Neural progenitor cell (in vitro differentiated cells): Measurements from ENCODE around the gene ANK3. TPM values are rescaled to one million over a fixed set of nuclear protein-coding genes. Genes with fewer than 3 reads are reported as not detected.

ENCODE experiments used
- DNase-seq: peaks from one replicate; pipeline ENCODE4 v3.0.0-alpha.2; 2016; ENCODE audit warnings: low spot score
- H2AFZ ChIP-seq: fragments of 200-600 bp; sonication (generic); replicated peaks from 2 replicates; pipeline ENCODE4 v1.6.1; 2016; ENCODE audit warnings: antibody characterized with exemption
- H3F3A ChIP-seq: fragments of 200-600 bp; sonication (generic); 2 replicates; pipeline ENCODE4 v1.6.1; 2016; ENCODE audit warnings: antibody characterized with exemption, low read depth
- H3K27ac ChIP-seq: fragments of 200-600 bp; sonication (generic); 2 replicates; pipeline ENCODE4 v1.5.1; 2016; ENCODE audit warnings: mild to moderate bottlenecking
- H3K27me3 ChIP-seq: fragments of 200-600 bp; sonication (generic); 2 replicates; pipeline ENCODE4 v1.6.1; 2016; ENCODE audit warnings: mild to moderate bottlenecking, moderate library complexity
- H3K36me3 ChIP-seq: fragments of 200-600 bp; sonication (generic); 2 replicates; pipeline ENCODE4 v1.5.1; 2016
- H3K4me1 ChIP-seq: fragments of 200-600 bp; sonication (generic); 2 replicates; pipeline ENCODE4 v1.6.1; 2016; ENCODE audit warnings: mixed run types
- H3K4me2 ChIP-seq: fragments of 200-600 bp; sonication (generic); 2 replicates; pipeline ENCODE4 v1.6.1; 2016
- H3K4me3 ChIP-seq: fragments of 200-600 bp; sonication (generic); 2 replicates; pipeline ENCODE4 v1.5.1; 2016
- H3K79me2 ChIP-seq: fragments of 200-600 bp; sonication (generic); 2 replicates; pipeline ENCODE4 v1.6.1; 2016; ENCODE audit warnings: low read depth
- H3K9ac ChIP-seq: fragments of 200-600 bp; sonication (generic); 2 replicates; pipeline ENCODE4 v1.6.1; 2016
- H3K9me3 ChIP-seq: fragments of 200-600 bp; sonication (generic); 2 replicates; pipeline ENCODE4 v1.5.1; 2016; ENCODE audit warnings: low read depth
- H4K20me1 ChIP-seq: fragments of 200-600 bp; sonication (generic); 2 replicates; pipeline ENCODE4 v1.6.1; 2016; ENCODE audit warnings: low read depth
- H3K27ac Mint-ChIP-seq: 3 replicates; pipeline ENCODE4 v1.8.0; 2021; ENCODE audit warnings: mixed read lengths
- H3K27me3 Mint-ChIP-seq: 2 replicates; pipeline ENCODE4 v1.8.0; 2022; ENCODE audit warnings: low read depth, mild to moderate bottlenecking, inconsistent platforms, moderate library complexity, mixed read lengths; ENCODE audit not compliant: insufficient read depth
- H3K36me3 Mint-ChIP-seq: 3 replicates; pipeline ENCODE4 v1.8.0; 2021; ENCODE audit warnings: mixed read lengths
- H3K4me1 Mint-ChIP-seq: 3 replicates; pipeline ENCODE4 v1.8.0; 2021; ENCODE audit warnings: mixed read lengths
- H3K4me3 Mint-ChIP-seq: 3 replicates; pipeline ENCODE4 v1.8.0; 2021; ENCODE audit warnings: mild to moderate bottlenecking, moderate library complexity, mixed read lengths
- H3K9me3 Mint-ChIP-seq: 3 replicates; pipeline ENCODE4 v1.8.0; 2020; ENCODE audit warnings: mixed read lengths
- CTCF ChIP-seq: fragments of 200-600 bp; sonication (generic); IDR thresholded peaks from 2 replicates; pipeline ENCODE4 v1.5.1; 2017; ENCODE audit warnings: antibody characterized with exemption, mild to moderate bottlenecking
- EZH2 ChIP-seq: fragments of 200-600 bp; sonication (generic); IDR thresholded peaks from 2 replicates; pipeline ENCODE4 v1.6.1; 2017; ENCODE audit warnings: antibody characterized with exemption, mild to moderate bottlenecking, moderate library complexity
- EZH2phosphoT487 ChIP-seq: fragments of 200-600 bp; sonication (generic); IDR thresholded peaks from 2 replicates; pipeline ENCODE4 v1.6.1; 2017; ENCODE audit warnings: antibody characterized with exemption
- total RNA-seq: library from RNA; depleted of rRNA; stranded (reverse); fragments of >200 nt; gene quantifications from 2 replicates; pipeline ENCODE4 v1.2.3, GENCODE V29; 2015; ENCODE audit warnings: low replicate concordance

ANK3 gene
- total RNA-seq, 1 donor from 2014 or later = 54.1 TPM

GRCh38 chr10:60044971-60045370 lies 344.7 kb downstream of the ANK3 start:
- no peaks in the 10 kb centered on the region for H4K20me1 ChIP-seq
- H3K27ac Mint-ChIP-seq = no peak overlapping the region
- no peaks in the 10 kb centered on the region for H3K79me2 ChIP-seq
- no peak overlapping the region for H3K27ac ChIP-seq
- no peak overlapping the region for H3K4me3 ChIP-seq
- no peaks in the 10 kb centered on the region for H3F3A ChIP-seq
- peaks cover 2% of the 10 kb centered on the region for H3K36me3 Mint-ChIP-seq
- TF ChIP-seq CTCF (no peak), EZH2 (no peak)
- no peaks in the 10 kb centered on the region for H3K4me1 ChIP-seq
- H3K9me3 ChIP-seq = no peaks in the 10 kb centered on the region
- no peak overlapping the region for H3K4me2 ChIP-seq
- no peaks in the 10 kb centered on the region for H3K4me1 Mint-ChIP-seq
- H3K4me3 Mint-ChIP-seq = no peak overlapping the region
- no peaks in the 10 kb centered on the region for H3K9me3 Mint-ChIP-seq
- H2AFZ ChIP-seq = no peak overlapping the region
- DNase-seq = no peak
- no peaks in the 10 kb centered on the region for H3K27me3 ChIP-seq
- H3K27me3 Mint-ChIP-seq = no peaks in the 10 kb centered on the region
- no peak overlapping the region for H3K9ac ChIP-seq
- no peaks in the 10 kb centered on the region for H3K36me3 ChIP-seq

DNA sequence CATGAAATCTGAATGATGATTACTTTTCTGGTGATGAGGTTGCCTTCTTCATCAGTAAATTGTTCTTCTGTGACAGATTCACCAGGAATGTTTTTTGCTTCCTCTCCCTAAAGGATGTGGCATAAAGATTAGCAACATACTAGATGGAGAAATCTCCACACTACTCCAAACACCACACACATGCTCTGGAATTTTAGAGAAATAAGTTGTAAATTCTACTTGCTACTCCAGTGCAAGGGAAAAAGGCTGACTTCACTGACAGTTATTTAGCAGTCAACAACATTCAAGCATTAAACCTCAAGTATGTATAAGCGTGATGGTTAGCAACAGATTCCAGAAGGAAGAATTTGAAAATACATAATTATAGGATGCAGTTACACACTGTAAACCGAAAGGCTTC lies 345.4 kb downstream of the ANK3 start:
- Histone ChIP-seq H4K20me1 (no peaks in the 10 kb centered on the region), H3K4me3 (no peak overlapping the region), H3K36me3 (no peaks in the 10 kb centered on the region), H3K9ac (no peak overlapping the region), H3K9me3 (no peaks in the 10 kb centered on the region), H2AFZ (no peak overlapping the region), H3F3A (no peaks in the 10 kb centered on the region), H3K4me1 (no peaks in the 10 kb centered on the region), H3K79me2 (no peaks in the 10 kb centered on the region), H3K4me2 (no peak overlapping the region), H3K27me3 (no peaks in the 10 kb centered on the region), H3K27ac (no peak overlapping the region)
- Mint-ChIP-seq H3K36me3 (peaks cover 2% of the 10 kb centered on the region), H3K9me3 (no peaks in the 10 kb centered on the region), H3K4me3 (no peak overlapping the region), H3K27ac (no peak overlapping the region), H3K4me1 (no peaks in the 10 kb centered on the region), H3K27me3 (no peaks in the 10 kb centered on the region)
- TF ChIP-seq EZH2phosphoT487 = no peak
- TF ChIP-seq EZH2 = no peak
- TF ChIP-seq CTCF = no peak
- no peak for DNase-seq

DNA sequence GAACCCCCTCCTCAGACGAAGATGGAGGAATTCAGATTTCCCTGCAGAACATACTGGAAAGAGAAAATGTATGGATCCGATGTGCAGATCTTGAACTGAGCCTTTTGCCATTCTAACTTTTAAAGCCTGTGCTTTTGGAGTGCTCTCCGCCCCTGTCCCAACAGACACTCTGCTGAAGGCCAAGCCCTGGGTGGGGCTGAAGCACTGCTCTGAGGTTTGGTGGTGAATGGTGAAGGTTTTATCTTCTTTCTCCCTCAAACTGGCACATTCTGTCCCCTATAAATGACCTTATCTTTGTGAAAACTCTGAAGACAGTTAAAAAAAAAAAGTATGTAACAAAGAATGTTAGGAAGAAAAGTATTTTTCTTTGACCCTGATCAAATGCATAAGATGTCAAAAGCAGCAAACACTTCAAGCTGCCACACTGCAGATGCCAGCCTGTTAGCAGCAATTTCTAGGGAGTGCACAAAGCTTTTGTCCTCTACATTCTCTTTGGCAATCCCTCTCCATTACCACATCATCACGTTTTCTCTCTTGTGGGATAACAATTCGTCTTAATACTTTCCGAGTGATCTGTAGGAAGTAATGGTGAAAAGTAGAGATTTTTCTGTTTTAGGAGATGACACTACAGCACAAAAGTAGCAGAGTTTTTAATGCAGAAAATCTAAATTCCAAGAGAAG lies 346.0 kb downstream of the ANK3 start:
- Mint-ChIP-seq H3K27me3 (no peaks in the 10 kb centered on the region), H3K4me3 (no peak overlapping the region), H3K36me3 (peaks cover 2% of the 10 kb centered on the region), H3K27ac (no peak overlapping the region), H3K9me3 (no peaks in the 10 kb centered on the region), H3K4me1 (no peaks in the 10 kb centered on the region)
- TF ChIP-seq CTCF (no peak), EZH2 (no peak), EZH2phosphoT487 (no peak)
- no peak overlapping the region for H3K9ac ChIP-seq
- no peaks in the 10 kb centered on the region for H3F3A ChIP-seq
- H3K36me3 ChIP-seq = no peaks in the 10 kb centered on the region
- DNase-seq = no peak
- no peaks in the 10 kb centered on the region for H3K4me1 ChIP-seq
- H2AFZ ChIP-seq = no peak overlapping the region
- no peaks in the 10 kb centered on the region for H3K9me3 ChIP-seq
- no peaks in the 10 kb centered on the region for H4K20me1 ChIP-seq
- H3K27ac ChIP-seq = no peak overlapping the region
- H3K4me3 ChIP-seq = no peak overlapping the region
- H3K27me3 ChIP-seq = no peaks in the 10 kb centered on the region
- H3K79me2 ChIP-seq = no peaks in the 10 kb centered on the region
- no peak overlapping the region for H3K4me2 ChIP-seq
